ENCODE data around the gene SPIRE1.

SPIRE1 gene

DNA sequence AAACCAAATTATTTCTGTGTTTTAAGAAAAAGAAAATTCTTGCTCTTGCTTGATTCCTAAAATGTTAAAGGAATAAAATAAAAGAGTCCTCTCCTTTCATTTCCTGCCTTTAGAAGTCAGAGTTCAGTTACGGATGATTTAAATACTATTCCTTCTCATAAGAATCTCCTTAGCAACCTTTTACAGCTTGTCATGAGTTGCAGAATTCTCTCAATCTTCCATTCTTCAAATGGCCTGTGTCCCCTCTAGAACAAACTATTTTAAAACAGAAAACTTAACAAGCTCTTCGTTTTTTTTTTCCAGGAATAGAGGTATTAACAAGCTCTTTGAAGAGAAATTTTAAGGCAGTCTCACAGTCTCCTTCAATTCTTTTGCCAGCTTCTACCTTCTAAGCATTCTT is 42.2 kb downstream of the SPIRE1 start:
- TF ChIP-seq, protein P1, sequence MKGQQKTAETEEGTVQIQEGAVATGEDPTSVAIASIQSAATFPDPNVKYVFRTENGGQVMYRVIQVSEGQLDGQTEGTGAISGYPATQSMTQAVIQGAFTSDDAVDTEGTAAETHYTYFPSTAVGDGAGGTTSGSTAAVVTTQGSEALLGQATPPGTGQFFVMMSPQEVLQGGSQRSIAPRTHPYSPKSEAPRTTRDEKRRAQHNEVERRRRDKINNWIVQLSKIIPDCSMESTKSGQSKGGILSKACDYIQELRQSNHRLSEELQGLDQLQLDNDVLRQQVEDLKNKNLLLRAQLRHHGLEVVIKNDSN (IDR thresholded peaks at IDR 0.05): no peak
- TF ChIP-seq REST (IDR thresholded peaks at IDR 0.05; ENCODE audit: low read depth) (no peak), TCF12 (IDR thresholded peaks at IDR 0.05; ENCODE audit: low read depth) (no peak), YY1 (IDR thresholded peaks at IDR 0.05; ENCODE audit: low read depth) (no peak), EP300 (IDR thresholded peaks at IDR 0.05; ENCODE audit: borderline replicate concordance) (no peak), ZBTB7A (IDR thresholded peaks at IDR 0.05; ENCODE audit: low read depth) (no peak), RAD21 (IDR thresholded peaks at IDR 0.05; ENCODE audit: low read depth) (no peak), FOXM1 (IDR thresholded peaks at IDR 0.05; ENCODE audit: borderline replicate concordance, low read depth) (no peak), TEAD4 (IDR thresholded peaks at IDR 0.05) (no peak), MAX (IDR thresholded peaks at IDR 0.05) (no peak), TAF1 (IDR thresholded peaks at IDR 0.05; ENCODE audit: low read depth) (no peak), EGR1 (IDR thresholded peaks at IDR 0.05) (no peak), CREB1 (IDR thresholded peaks at IDR 0.05; ENCODE audit: low read depth) (no peak), NFIC (IDR thresholded peaks at IDR 0.05) (no peak), CEBPB (IDR thresholded peaks at IDR 0.05) (no peak)

GRCh38 chr18:12608301-12608700 is 49.6 kb downstream of the SPIRE1 start:
- TF ChIP-seq TAF1 (IDR thresholded peaks at IDR 0.05; ENCODE audit: low read depth) (no peak), NFIC (IDR thresholded peaks at IDR 0.05) (no peak), YY1 (IDR thresholded peaks at IDR 0.05; ENCODE audit: low read depth) (no peak), MAX (IDR thresholded peaks at IDR 0.05) (no peak), TCF12 (IDR thresholded peaks at IDR 0.05; ENCODE audit: low read depth) (no peak), CREB1 (IDR thresholded peaks at IDR 0.05; ENCODE audit: low read depth) (no peak), ZBTB7A (IDR thresholded peaks at IDR 0.05; ENCODE audit: low read depth) (no peak), TEAD4 (IDR thresholded peaks at IDR 0.05) (no peak), CEBPB (IDR thresholded peaks at IDR 0.05) (no peak), REST (IDR thresholded peaks at IDR 0.05; ENCODE audit: low read depth) (no peak), RAD21 (IDR thresholded peaks at IDR 0.05; ENCODE audit: low read depth) (no peak), EP300 (IDR thresholded peaks at IDR 0.05; ENCODE audit: borderline replicate concordance) (no peak)
- TF ChIP-seq, protein P1 (IDR thresholded peaks at IDR 0.05): no peak

- no peak for TF ChIP-seq EP300 (IDR thresholded peaks at IDR 0.05; ENCODE audit: borderline replicate concordance)
- TF ChIP-seq CEBPB (IDR thresholded peaks at IDR 0.05): 0 out of 2 replicates have a peak, but pooled peaks have one; percentile 26
These were observed 51.2 kb downstream of the SPIRE1 start for GRCh38 chr18:12606592-12607315.

GRCh38 chr18:12604445-12605007 is 53.4 kb downstream of the SPIRE1 start:
- TF ChIP-seq YY1 (IDR thresholded peaks at IDR 0.05; ENCODE audit: low read depth): no peak
- no peak for TF ChIP-seq ZBTB7A (IDR thresholded peaks at IDR 0.05; ENCODE audit: low read depth)
- TF ChIP-seq CEBPB (IDR thresholded peaks at IDR 0.05): no peak
- TF ChIP-seq NFIC (IDR thresholded peaks at IDR 0.05): no peak

DNA sequence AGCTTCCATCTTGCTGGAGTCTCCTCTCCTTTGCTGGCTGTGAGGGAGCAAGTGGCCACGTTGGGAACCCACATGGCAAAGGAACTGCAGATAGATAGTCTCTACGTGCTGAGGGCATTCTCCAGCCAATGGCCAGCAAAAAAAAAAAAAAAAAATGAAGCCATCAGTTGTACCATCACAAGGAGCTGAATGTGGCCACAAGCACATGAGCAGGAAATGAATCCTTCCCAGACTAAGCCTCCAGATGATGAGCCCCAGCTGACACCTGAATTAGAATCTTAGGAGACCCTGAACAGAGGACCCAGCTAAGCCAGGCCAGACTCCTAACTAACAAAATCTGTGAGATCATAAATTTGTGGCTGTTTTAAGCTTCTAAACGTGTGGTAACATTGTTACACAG is 57.9 kb downstream of the SPIRE1 start:
- TF ChIP-seq EGR1 (IDR thresholded peaks at IDR 0.05): no peak
- TF ChIP-seq NFIC (IDR thresholded peaks at IDR 0.05): no peak

DNA sequence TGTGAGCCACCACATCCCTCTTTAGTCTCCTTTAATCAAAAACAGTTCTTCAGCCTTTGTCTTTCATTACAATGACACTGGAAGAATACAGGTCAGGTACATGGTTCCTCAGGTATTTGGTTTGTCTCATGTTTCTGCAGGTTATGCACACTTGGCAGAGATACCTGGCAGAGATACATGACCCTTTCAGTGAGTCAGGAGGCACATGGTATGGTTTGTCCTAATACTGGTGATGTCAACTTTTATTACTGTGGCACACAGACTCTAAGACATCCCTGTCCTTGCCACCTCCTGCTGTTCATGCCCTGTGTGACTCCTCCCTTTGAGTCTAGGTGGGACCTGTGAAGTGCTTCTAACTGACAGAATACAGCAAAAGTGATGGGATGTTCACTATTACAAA is 58.4 kb downstream of the SPIRE1 start:
- TF ChIP-seq TCF12 (IDR thresholded peaks at IDR 0.05; ENCODE audit: low read depth) (no peak), REST (IDR thresholded peaks at IDR 0.05; ENCODE audit: low read depth) (no peak), EGR1 (IDR thresholded peaks at IDR 0.05) (no peak), CREB1 (IDR thresholded peaks at IDR 0.05; ENCODE audit: low read depth) (no peak), MAX (IDR thresholded peaks at IDR 0.05) (0 out of 2 replicates have a peak, but pooled peaks have one; percentile 21), NFIC (IDR thresholded peaks at IDR 0.05) (peak; percentile 64), YY1 (IDR thresholded peaks at IDR 0.05; ENCODE audit: low read depth) (no peak), FOXM1 (IDR thresholded peaks at IDR 0.05; ENCODE audit: borderline replicate concordance, low read depth) (no peak), RAD21 (IDR thresholded peaks at IDR 0.05; ENCODE audit: low read depth) (no peak), TAF1 (IDR thresholded peaks at IDR 0.05; ENCODE audit: low read depth) (no peak), EP300 (IDR thresholded peaks at IDR 0.05; ENCODE audit: borderline replicate concordance) (peak; percentile 29; the same call in 1 of the 2 replicates), ZBTB7A (IDR thresholded peaks at IDR 0.05; ENCODE audit: low read depth) (no peak), CEBPB (IDR thresholded peaks at IDR 0.05) (no peak), TEAD4 (IDR thresholded peaks at IDR 0.05) (peak; percentile 53)
- TF ChIP-seq, protein P1 (IDR thresholded peaks at IDR 0.05): no peak

All from Ishikawa (cell line).